Measurements from ENCODE around the gene GPS1. TPM values are rescaled to one million over a fixed set of nuclear protein-coding genes. Genes with fewer than 3 reads are reported as not detected.

GPS1 gene
- total and polyA plus RNA-seq, 10 of the 15 experiments (the other 5 are each of a cell fraction or from before 2014, with no cell fraction given) = 2.2 to 146 (median 77.7) TPM

- TF ChIP-seq NFXL1 (IDR thresholded peaks at IDR 0.05; ENCODE audit: borderline replicate concordance) = no peak
- TF ChIP-seq CREM (IDR thresholded peaks at IDR 0.05; ENCODE audit: low read depth) = no peak
- TF ChIP-seq, protein P1, sequence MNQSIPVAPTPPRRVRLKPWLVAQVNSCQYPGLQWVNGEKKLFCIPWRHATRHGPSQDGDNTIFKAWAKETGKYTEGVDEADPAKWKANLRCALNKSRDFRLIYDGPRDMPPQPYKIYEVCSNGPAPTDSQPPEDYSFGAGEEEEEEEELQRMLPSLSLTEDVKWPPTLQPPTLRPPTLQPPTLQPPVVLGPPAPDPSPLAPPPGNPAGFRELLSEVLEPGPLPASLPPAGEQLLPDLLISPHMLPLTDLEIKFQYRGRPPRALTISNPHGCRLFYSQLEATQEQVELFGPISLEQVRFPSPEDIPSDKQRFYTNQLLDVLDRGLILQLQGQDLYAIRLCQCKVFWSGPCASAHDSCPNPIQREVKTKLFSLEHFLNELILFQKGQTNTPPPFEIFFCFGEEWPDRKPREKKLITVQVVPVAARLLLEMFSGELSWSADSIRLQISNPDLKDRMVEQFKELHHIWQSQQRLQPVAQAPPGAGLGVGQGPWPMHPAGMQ (IDR thresholded peaks at IDR 0.05; ENCODE audit: borderline replicate concordance) = no peak
- TF ChIP-seq NFYA (IDR thresholded peaks at IDR 0.05; ENCODE audit: borderline replicate concordance, low read depth, low read length) = no peak
- no peak for TF ChIP-seq TCF7 (IDR thresholded peaks at IDR 0.05; ENCODE audit: borderline replicate concordance)
- TF ChIP-seq, protein P2, sequence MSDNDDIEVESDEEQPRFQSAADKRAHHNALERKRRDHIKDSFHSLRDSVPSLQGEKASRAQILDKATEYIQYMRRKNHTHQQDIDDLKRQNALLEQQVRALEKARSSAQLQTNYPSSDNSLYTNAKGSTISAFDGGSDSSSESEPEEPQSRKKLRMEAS (IDR thresholded peaks at IDR 0.05; ENCODE audit: low read depth, low read length) = no peak
- no peak for TF ChIP-seq CHD2 (IDR thresholded peaks at IDR 0.05; ENCODE audit: borderline replicate concordance, low read depth, low read length)
- TF ChIP-seq, protein P3, sequence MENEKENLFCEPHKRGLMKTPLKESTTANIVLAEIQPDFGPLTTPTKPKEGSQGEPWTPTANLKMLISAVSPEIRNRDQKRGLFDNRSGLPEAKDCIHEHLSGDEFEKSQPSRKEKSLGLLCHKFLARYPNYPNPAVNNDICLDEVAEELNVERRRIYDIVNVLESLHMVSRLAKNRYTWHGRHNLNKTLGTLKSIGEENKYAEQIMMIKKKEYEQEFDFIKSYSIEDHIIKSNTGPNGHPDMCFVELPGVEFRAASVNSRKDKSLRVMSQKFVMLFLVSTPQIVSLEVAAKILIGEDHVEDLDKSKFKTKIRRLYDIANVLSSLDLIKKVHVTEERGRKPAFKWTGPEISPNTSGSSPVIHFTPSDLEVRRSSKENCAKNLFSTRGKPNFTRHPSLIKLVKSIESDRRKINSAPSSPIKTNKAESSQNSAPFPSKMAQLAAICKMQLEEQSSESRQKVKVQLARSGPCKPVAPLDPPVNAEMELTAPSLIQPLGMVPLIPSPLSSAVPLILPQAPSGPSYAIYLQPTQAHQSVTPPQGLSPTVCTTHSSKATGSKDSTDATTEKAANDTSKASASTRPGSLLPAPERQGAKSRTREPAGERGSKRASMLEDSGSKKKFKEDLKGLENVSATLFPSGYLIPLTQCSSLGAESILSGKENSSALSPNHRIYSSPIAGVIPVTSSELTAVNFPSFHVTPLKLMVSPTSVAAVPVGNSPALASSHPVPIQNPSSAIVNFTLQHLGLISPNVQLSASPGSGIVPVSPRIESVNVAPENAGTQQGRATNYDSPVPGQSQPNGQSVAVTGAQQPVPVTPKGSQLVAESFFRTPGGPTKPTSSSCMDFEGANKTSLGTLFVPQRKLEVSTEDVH (IDR thresholded peaks at IDR 0.05; ENCODE audit: low read depth, partially characterized antibody) = no peak
- no peak; the same call in 1 of the 2 replicates for TF ChIP-seq SMAD5 (IDR thresholded peaks at IDR 0.05; ENCODE audit: low read depth)
- TF ChIP-seq FOS (IDR thresholded peaks at IDR 0.05; ENCODE audit: borderline replicate concordance, extremely low read depth, insufficient read length) = no peak
- no peak for TF ChIP-seq JUNB (IDR thresholded peaks at IDR 0.05)
- no peak for TF ChIP-seq ATF2 (IDR thresholded peaks at IDR 0.05; ENCODE audit: low read length)
- TF ChIP-seq POLR2A (IDR thresholded peaks at IDR 0.05; ENCODE audit: low read depth, low read length) = no peak
- TF ChIP-seq YBX1 (IDR thresholded peaks at IDR 0.05) = no peak
- TF ChIP-seq, protein P4, sequence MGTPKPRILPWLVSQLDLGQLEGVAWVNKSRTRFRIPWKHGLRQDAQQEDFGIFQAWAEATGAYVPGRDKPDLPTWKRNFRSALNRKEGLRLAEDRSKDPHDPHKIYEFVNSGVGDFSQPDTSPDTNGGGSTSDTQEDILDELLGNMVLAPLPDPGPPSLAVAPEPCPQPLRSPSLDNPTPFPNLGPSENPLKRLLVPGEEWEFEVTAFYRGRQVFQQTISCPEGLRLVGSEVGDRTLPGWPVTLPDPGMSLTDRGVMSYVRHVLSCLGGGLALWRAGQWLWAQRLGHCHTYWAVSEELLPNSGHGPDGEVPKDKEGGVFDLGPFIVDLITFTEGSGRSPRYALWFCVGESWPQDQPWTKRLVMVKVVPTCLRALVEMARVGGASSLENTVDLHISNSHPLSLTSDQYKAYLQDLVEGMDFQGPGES (IDR thresholded peaks at IDR 0.05) = no peak
- no peak for TF ChIP-seq SMARCA5 (IDR thresholded peaks at IDR 0.05)
- peak; percentile 20; the same call in 1 of the 2 replicates for TF ChIP-seq RB1 (IDR thresholded peaks at IDR 0.05; ENCODE audit: borderline replicate concordance)
- TF ChIP-seq SIN3A (IDR thresholded peaks at IDR 0.05; ENCODE audit: low read depth, low read length) = no peak
- no peak for TF ChIP-seq SUZ12 (IDR thresholded peaks at IDR 0.05; ENCODE audit: unreplicated experiment)
- TF ChIP-seq SIX5 (IDR thresholded peaks at IDR 0.05; ENCODE audit: low read depth, low read length, severe bottlenecking) = no peak
- no peak for TF ChIP-seq IKZF2 (IDR thresholded peaks at IDR 0.05)
- no peak for TF ChIP-seq ZZZ3 (IDR thresholded peaks at IDR 0.05; ENCODE audit: control insufficient read depth, insufficient read length, low read depth)
- no peak for TF ChIP-seq SRF (IDR thresholded peaks at IDR 0.05; ENCODE audit: low read depth in 2 of 2, low read length in 2 of 2)
- no peak for TF ChIP-seq BCL11A (IDR thresholded peaks at IDR 0.05; ENCODE audit: low read depth, low read length)
- TF ChIP-seq, protein P5, sequence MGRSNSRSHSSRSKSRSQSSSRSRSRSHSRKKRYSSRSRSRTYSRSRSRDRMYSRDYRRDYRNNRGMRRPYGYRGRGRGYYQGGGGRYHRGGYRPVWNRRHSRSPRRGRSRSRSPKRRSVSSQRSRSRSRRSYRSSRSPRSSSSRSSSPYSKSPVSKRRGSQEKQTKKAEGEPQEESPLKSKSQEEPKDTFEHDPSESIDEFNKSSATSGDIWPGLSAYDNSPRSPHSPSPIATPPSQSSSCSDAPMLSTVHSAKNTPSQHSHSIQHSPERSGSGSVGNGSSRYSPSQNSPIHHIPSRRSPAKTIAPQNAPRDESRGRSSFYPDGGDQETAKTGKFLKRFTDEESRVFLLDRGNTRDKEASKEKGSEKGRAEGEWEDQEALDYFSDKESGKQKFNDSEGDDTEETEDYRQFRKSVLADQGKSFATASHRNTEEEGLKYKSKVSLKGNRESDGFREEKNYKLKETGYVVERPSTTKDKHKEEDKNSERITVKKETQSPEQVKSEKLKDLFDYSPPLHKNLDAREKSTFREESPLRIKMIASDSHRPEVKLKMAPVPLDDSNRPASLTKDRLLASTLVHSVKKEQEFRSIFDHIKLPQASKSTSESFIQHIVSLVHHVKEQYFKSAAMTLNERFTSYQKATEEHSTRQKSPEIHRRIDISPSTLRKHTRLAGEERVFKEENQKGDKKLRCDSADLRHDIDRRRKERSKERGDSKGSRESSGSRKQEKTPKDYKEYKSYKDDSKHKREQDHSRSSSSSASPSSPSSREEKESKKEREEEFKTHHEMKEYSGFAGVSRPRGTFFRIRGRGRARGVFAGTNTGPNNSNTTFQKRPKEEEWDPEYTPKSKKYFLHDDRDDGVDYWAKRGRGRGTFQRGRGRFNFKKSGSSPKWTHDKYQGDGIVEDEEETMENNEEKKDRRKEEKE (IDR thresholded peaks at IDR 0.05) = 0 out of 2 replicates have a peak, but pooled peaks have one; percentile 47
These were observed 46.1 kb downstream of the GPS1 start (continued) for GRCh38 chr17:82097919-82098168.
